22Rv1 (cell line): Measurements from ENCODE around the gene GABRB1.

Experiments
- H3K27ac ChIP-seq: fragments of 450-650 bp; 2 replicates; pipeline ENCODE4 v1.5.1; 2017
- CTCF ChIP-seq: fragments of 450-650 bp; IDR thresholded peaks from 2 replicates; pipeline ENCODE4 v1.5.1; 2017; ENCODE audit warnings: mild to moderate bottlenecking
- ZFX ChIP-seq: fragments of 450-650 bp; IDR thresholded peaks from 2 replicates; pipeline ENCODE4 v1.6.1; 2017; ENCODE audit warnings: antibody characterized with exemption, borderline replicate concordance

GABRB1 gene

DNA sequence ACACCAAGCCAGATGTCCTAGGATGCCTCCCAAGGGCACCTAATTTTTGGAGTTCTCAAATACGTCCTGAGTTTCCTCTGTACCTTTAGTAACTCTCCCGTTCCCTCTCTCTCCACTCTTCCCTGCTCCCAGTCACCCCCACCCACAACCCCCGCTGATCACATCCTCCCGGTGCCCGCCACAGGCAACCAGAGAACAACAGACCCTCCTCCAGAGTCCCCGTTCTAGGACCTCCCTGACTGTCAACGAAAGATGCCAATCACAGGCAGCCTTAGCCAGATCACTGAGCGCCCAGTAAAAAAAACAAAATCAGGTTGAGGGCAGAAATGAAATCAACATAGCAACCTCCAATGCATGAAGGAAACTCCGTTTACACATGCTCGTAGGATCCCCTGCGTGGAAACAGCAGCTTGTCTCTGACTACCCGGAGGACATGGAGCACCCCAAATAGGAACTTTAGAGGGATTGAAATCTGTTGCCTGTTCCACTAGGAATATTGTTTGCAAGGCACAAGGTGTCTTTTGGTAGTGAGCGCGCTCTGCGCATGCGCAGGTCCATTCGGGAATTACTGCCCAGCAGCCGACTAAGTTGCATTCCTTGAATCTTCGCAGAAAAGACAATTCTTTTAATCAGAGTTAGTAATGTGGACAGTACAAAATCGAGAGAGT, at the start of gene GABRB1:
TSS of gene GABRB1 (plus strand) at position 557 of the 668 bp plus-strand sequence.
- H3K27ac ChIP-seq: peak within 1 kb of the TSS; percentile 19; the same call in 1 of the 2 replicates
- TF ChIP-seq ZFX: no peak
- no peak for TF ChIP-seq CTCF

DNA sequence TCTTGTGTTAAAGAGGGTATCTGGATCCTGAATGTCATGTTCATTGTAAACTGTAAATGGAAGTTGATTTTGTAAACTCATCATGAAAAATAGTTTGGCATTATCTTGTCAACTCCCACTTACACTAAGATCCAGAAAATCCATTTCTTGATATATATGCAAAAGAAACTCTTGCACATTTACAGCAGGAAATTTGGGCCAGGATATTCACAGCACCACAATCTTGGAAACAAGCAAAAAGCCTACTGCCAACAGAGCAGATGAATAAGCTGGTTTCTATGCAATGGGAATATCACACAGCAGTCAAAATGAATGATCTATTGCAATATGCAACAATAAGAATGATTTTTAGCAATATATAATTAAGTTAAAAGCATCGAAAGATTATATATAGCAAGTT, 46.6 kb upstream of the GABRB1 start:
- TF ChIP-seq ZFX (no peak), CTCF (no peak)

DNA sequence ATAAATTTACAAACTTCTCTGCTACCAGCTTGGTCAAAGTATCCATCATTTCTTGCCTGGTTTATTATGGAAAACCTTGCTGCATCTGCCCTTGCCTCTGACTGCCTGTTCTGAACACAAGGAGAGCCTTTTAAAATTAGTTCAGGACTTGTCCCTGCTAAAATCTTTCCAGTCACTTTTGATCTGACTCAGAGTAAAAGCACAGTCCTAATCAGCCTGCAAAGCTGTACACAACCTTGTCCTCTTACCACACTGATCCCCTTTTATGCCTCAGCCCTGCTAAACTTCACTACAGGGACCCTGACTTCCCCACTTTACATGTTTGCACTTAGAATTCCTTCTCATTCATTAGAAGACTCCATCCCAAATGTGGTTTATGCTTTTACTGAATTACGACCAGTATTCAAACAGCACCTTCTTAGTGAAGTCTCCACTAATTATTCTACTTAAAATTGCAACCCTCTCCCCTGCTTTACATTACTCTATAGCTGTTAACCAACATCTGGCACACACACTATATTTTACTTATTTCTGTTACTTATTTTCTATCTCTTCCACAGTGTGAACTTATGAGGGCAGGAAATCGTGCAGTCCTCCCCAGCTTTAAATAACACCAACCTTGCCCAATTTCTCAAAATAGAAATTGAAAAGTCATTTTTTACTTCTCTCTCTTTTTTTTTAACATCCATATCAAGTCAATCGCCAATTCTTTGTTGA, 44.3 kb upstream of the GABRB1 start:
- no peak overlapping the region for H3K27ac ChIP-seq
- TF ChIP-seq CTCF (no peak), ZFX (no peak)

More for the DNA sequence above, 46.6 kb upstream of the GABRB1 start:
- no peak overlapping the region for H3K27ac ChIP-seq

DNA sequence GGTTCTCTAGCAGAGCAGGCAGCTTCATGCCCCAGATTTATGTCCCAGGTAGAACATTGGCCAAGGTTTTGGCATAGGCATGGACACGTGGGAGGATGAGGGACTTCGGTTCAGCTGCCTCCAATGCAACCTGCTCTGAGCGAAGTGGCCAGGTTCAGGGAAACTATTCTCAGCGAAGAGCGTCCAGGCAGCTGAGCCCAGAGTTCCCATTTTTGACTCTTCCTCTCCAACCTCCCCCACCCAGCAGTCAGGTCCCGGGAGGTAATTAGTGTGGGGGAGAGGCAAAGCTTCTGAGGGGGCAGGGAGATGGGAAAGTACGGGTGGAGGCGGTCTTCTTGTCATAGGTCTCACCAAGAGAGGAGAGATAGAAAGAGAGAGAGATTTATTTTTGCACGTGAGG, 39.0 kb upstream of the GABRB1 start:
- TF ChIP-seq CTCF (no peak), ZFX (no peak)
- H3K27ac ChIP-seq: no peak overlapping the region

- no peak within 1 kb of the TSS for H3K27ac ChIP-seq
- no peak for TF ChIP-seq CTCF
- no peak for TF ChIP-seq ZFX
Observed at GRCh38 chr4:46993075-46994006, 38.0 kb upstream of the GABRB1 start, which contains the start of gene GABRA4. Gene GABRA4, minus strand, starts transcription at chr4:46993581. Its CDS starts 157 bp downstream, at chr4:46993424.

DNA sequence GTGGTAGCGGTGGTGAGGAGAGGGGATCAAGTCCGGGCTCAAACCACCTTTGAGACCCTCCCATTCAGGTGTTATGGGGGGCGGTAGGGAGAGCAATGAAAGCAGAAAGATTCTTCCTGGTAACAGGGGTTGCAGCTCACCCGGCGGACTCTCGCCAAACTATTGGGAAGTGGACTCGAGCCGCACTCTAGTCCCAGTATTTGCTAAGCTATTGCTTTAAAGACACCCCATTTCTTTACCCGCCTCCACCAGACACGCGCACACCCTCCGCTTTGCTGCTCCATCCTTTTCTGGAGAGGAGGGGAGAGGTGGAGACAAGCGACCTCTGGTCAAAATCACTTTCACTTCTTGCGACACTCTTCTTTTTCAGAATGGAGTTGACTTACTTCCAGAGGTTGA, 37.4 kb upstream of the GABRB1 start:
- no peak for TF ChIP-seq CTCF
- TF ChIP-seq ZFX: no peak
- H3K27ac ChIP-seq: no peak overlapping the region
